ENCODE results near the gene ELN.

- no peak for TF ChIP-seq EZH2 (IDR thresholded peaks at IDR 0.05; ENCODE audit: low read length, missing control alignments)
- TF ChIP-seq, protein P1, sequence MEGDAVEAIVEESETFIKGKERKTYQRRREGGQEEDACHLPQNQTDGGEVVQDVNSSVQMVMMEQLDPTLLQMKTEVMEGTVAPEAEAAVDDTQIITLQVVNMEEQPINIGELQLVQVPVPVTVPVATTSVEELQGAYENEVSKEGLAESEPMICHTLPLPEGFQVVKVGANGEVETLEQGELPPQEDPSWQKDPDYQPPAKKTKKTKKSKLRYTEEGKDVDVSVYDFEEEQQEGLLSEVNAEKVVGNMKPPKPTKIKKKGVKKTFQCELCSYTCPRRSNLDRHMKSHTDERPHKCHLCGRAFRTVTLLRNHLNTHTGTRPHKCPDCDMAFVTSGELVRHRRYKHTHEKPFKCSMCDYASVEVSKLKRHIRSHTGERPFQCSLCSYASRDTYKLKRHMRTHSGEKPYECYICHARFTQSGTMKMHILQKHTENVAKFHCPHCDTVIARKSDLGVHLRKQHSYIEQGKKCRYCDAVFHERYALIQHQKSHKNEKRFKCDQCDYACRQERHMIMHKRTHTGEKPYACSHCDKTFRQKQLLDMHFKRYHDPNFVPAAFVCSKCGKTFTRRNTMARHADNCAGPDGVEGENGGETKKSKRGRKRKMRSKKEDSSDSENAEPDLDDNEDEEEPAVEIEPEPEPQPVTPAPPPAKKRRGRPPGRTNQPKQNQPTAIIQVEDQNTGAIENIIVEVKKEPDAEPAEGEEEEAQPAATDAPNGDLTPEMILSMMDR (conservative IDR thresholded peaks at IDR 0.05 in 1 of 2, IDR thresholded peaks at IDR 0.05 in 1 of 2; ENCODE audit: low read depth in 1 of 2, low read length in 2 of 2), result no peak
These were observed 50.5 kb downstream of the ELN start for GRCh38 chr7:74078461-74078860.

Measured in fibroblast of lung (primary cell).